Panc1 (cell line): ENCODE measurements around the gene POC1B. TPM values are rescaled to one million over a fixed set of nuclear protein-coding genes. Genes with fewer than 3 reads are reported as not detected.

Experiments used
- ATAC-seq: fragments of 200-7000 bp; cut with Tn5 transposase; 2 replicates; pipeline ENCODE4 v1.9.1; 2020; ENCODE audit warnings: mild to moderate bottlenecking, moderate library complexity
- BruUV-seq: library from RNA; stranded (reverse); fragments of 400-500 nt; replicated peaks from 2 replicates; lab custom pipeline; 2021; lab: Mats Ljungman, UMichigan
- CTCF ChIA-PET: fragments of 300-600 bp; sonication (Branson Sonifier 250); formaldehyde crosslinking; loops from one replicate; lab custom pipeline; 2022; ENCODE audit warnings: antibody characterized with exemption; lab: Charles Lee
- POLR2A ChIA-PET: fragments of 300-600 bp; sonication (Branson Sonifier 250); formaldehyde crosslinking; loops from one replicate; lab custom pipeline; 2022; ENCODE audit warnings: antibody characterized with exemption; lab: Charles Lee
- DNase-seq: peaks from one replicate; pipeline ENCODE4 v3.0.0-alpha.2; 2010; ENCODE audit warnings: low read depth, low spot score
- H3K27ac ChIP-seq: 2 replicates; pipeline ENCODE4 v1.5.1; 2011; ENCODE audit warnings: mild to moderate bottlenecking, low read length, inconsistent platforms
- H3K27me3 ChIP-seq: fragments of 200-500 bp; sonication (Bioruptor generic); 2 replicates; pipeline ENCODE4 v1.6.0; 2014; ENCODE audit warnings: low read length, inconsistent platforms; ENCODE audit not compliant: control insufficient read depth, insufficient read depth
- H3K36me3 ChIP-seq: fragments of 200-500 bp; sonication (Bioruptor generic); 2 replicates; pipeline ENCODE4 v1.5.1; 2014; ENCODE audit warnings: inconsistent platforms, mild to moderate bottlenecking, low read length, moderate library complexity; ENCODE audit not compliant: control insufficient read depth, insufficient read depth
- H3K4me1 ChIP-seq: 2 replicates; pipeline ENCODE4 v1.5.1; 2011; ENCODE audit warnings: inconsistent platforms, mild to moderate bottlenecking, low read length, moderate library complexity; ENCODE audit not compliant: control insufficient read depth, insufficient read depth
- H3K4me3 ChIP-seq, 2 experiments: 2 replicates each; pipeline ENCODE4 v1.5.1; 2011 to 2012; ENCODE audit warnings: low read depth in 2 of 2, low read length in 2 of 2, mild to moderate bottlenecking in 2 of 2, inconsistent platforms in 1 of 2, moderate library complexity in 1 of 2
- H3K9me3 ChIP-seq: fragments of 200-500 bp; sonication (Bioruptor generic); 2 replicates; pipeline ENCODE4 v1.5.1; 2014; ENCODE audit warnings: low read depth, mild to moderate bottlenecking, inconsistent platforms, low read length, moderate library complexity; ENCODE audit not compliant: control insufficient read depth, insufficient read depth
- CTCF ChIP-seq: fragments of 450-650 bp; IDR thresholded peaks from 2 replicates; pipeline ENCODE4 v1.5.1; 2017; ENCODE audit warnings: mild to moderate bottlenecking
- POLR2AphosphoS5 ChIP-seq: IDR thresholded peaks from 2 replicates; pipeline ENCODE4 v1.6.1; 2012; ENCODE audit warnings: mild to moderate bottlenecking, low read depth, low read length, moderate library complexity
- REST ChIP-seq, 2 experiments: IDR thresholded peaks; 2 replicates each; pipeline ENCODE4 v1.6.1; 2011 to 2012; ENCODE audit warnings: low read depth in 2 of 2, control low read depth in 1 of 2, low read length in 1 of 2, mild to moderate bottlenecking in 1 of 2, moderate library complexity in 1 of 2; ENCODE audit not compliant: insufficient read depth in 1 of 2
- SIN3A ChIP-seq: IDR thresholded peaks from 2 replicates; pipeline ENCODE4 v1.6.1; 2012; ENCODE audit warnings: low read depth, mild to moderate bottlenecking, low read length, moderate library complexity, borderline replicate concordance; ENCODE audit not compliant: insufficient read depth
- TCF7L2 ChIP-seq: IDR thresholded peaks from 2 replicates; pipeline ENCODE4 v1.6.1; 2011; ENCODE audit warnings: mild to moderate bottlenecking, low read depth, low read length, inconsistent platforms
- in situ Hi-C: cut with HindIII; loops from 2 replicates; pipeline ENCODE4 v1.10.0; 2016; ENCODE audit warnings: low sequenced_read_pairs, low pct_unique_long_range_greater_than_20kb
- intact Hi-C: fragments of 100-400 bp; cut with micrococcal nuclease; formaldehyde crosslinking; loops from one replicate; pipeline ENCODE4 v1.10.0; 2022; ENCODE audit not compliant: unreplicated experiment
- total RNA-seq: library from RNA; stranded (reverse); gene quantifications from one replicate; pipeline ENCODE4 v1.2.1, GENCODE V29; 2021; ENCODE audit not compliant: unreplicated experiment

The POC1B gene
- total RNA-seq, 1 experiment from 2014 or later, result 7.3 TPM

- Histone ChIP-seq H3K9me3 (no peaks in the 10 kb centered on the region), H3K4me1 (no peaks in the 10 kb centered on the region), H3K27ac (no peak overlapping the region), H3K36me3 (no peaks in the 10 kb centered on the region), H3K27me3 (no peaks in the 10 kb centered on the region), H3K4me3 (no peak overlapping the region)
- CTCF ChIA-PET, result no interaction called here
- TF ChIP-seq TCF7L2 (no peak), REST (IDR thresholded peaks at IDR 0.05; ENCODE audit: insufficient read depth in 1 of 2, low read depth in 2 of 2, low read length in 1 of 2) (no peak), CTCF (no peak), SIN3A (no peak), POLR2AphosphoS5 (no peak)
- ATAC-seq (no peak), DNase-seq (no peak)
- in situ Hi-C loops, result no loop called here
- BruUV-seq, result no TSS peak
- intact Hi-C loops, result loop anchor here (5.0 to 10.0 kb wide), 3 partner anchors 165 to 1403 kb away; partner anchors contain the start of gene ATP2B1
- POLR2A ChIA-PET, result no interaction called here
Observed at GRCh38 chr12:89542236-89542635, 16.4 kb upstream of the POC1B start.

GRCh38 chr12:89540586-89540985 lies 14.7 kb upstream of the POC1B start:
- intact Hi-C loops, result loop anchor here (5.0 to 10.0 kb wide), 3 partner anchors 167 to 1404 kb away; partner anchors contain the start of gene ATP2B1
- no peaks in the 10 kb centered on the region for H3K27me3 ChIP-seq
- BruUV-seq, result no TSS peak
- no peaks in the 10 kb centered on the region for H3K4me1 ChIP-seq
- H3K27ac ChIP-seq, result no peak overlapping the region
- H3K4me3 ChIP-seq, result no peak overlapping the region
- in situ Hi-C loops, result no loop called here
- ATAC-seq, result no peak
- POLR2A ChIA-PET, result no interaction called here
- no peaks in the 10 kb centered on the region for H3K9me3 ChIP-seq
- TF ChIP-seq CTCF (no peak), TCF7L2 (no peak), SIN3A (no peak), POLR2AphosphoS5 (no peak), REST (IDR thresholded peaks at IDR 0.05; ENCODE audit: insufficient read depth in 1 of 2, low read depth in 2 of 2, low read length in 1 of 2) (no peak)
- H3K36me3 ChIP-seq, result no peaks in the 10 kb centered on the region
- DNase-seq, result no peak
- CTCF ChIA-PET, result no interaction called here
